GM12872 (cell line): ENCODE results near the gene GYS2.

Experiments used
- CTCF ChIP-seq: IDR thresholded peaks from 3 replicates; pipeline ENCODE4 v1.5.1; 2011; ENCODE audit warnings: low read depth, mild to moderate bottlenecking, low read length, moderate library complexity; ENCODE audit not compliant: insufficient read depth

Gene GYS2

GRCh38 chr12:21546716-21547115 lies 57.9 kb downstream of the GYS2 start:
- no peak for TF ChIP-seq CTCF

GRCh38 chr12:21545557-21545956 lies 59.1 kb downstream of the GYS2 start:
- TF ChIP-seq CTCF, result no peak

GRCh38 chr12:21543151-21543550 lies 61.5 kb downstream of the GYS2 start:
- no peak for TF ChIP-seq CTCF

- TF ChIP-seq CTCF, result no peak
Measured at GRCh38 chr12:21542403-21542802, 62.2 kb downstream of the GYS2 start.

- no peak for TF ChIP-seq CTCF
Measured at GRCh38 chr12:21541773-21542172, 62.9 kb downstream of the GYS2 start.

- TF ChIP-seq CTCF, result no peak
Measured at GRCh38 chr12:21539797-21540196, 64.8 kb downstream of the GYS2 start.

GRCh38 chr12:21538061-21538653 lies 66.5 kb downstream of the GYS2 start:
- TF ChIP-seq CTCF, result no peak
